ENCODE data around the gene LTBP1. TPM values are rescaled to one million over a fixed set of nuclear protein-coding genes. Genes with fewer than 3 reads are reported as not detected.

Gene LTBP1
- total and polyA plus RNA-seq, 2 experiments from 2014 or later: 15.7 to 49.8 TPM

DNA sequence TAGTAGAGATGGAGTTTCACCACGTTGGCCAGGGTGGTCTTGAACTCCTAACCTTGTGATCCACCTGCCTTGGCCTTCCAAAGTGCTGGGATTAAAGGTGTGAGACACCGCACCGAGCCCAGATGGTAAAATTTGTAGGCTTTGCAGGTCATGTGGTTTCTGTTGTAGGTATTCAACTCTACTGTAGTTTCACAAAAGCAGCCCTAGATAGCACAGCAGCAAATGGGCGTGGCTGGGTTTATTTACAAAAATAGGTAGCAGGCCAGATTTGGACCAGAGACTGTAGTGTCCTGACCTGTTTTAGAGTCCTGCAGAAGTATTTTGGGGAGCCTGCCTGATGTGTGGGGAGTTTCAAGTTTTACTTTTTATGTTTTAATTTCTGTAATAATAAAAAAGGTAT, 445.6 kb downstream of the LTBP1 start:
- H3K4me2 ChIP-seq: no peak overlapping the region
- H3K4me1 ChIP-seq (ENCODE audit: insufficient read depth): peaks cover 10% of the 10 kb centered on the region
- no peak for TF ChIP-seq POLR2AphosphoS5 (IDR thresholded peaks at IDR 0.05; ENCODE audit: low read depth)
- no peak for TF ChIP-seq JUNB (IDR thresholded peaks at IDR 0.05; ENCODE audit: unreplicated experiment)
- TF ChIP-seq CREB1 (CRISPR knock-in tag; IDR thresholded peaks at IDR 0.05; ENCODE audit: low read depth): no peak
- no peak for TF ChIP-seq ZNF114 (CRISPR knock-in tag; IDR thresholded peaks at IDR 0.05)
- H3K36me3 ChIP-seq (ENCODE audit: insufficient read depth): no peaks in the 10 kb centered on the region
- no peaks in the 10 kb centered on the region for H3K27me3 ChIP-seq (ENCODE audit: insufficient read depth)
- peaks cover 7% of the 10 kb centered on the region; the same call in 2 of the 3 replicates for H3K36me3 Mint-ChIP-seq (ENCODE audit: low read depth)
- no peaks in the 10 kb centered on the region for H3F3A ChIP-seq (replicated peaks; ENCODE audit: low read depth)
- peaks cover 5% of the 10 kb centered on the region; the same call in 2 of the 3 replicates for H3K4me1 Mint-ChIP-seq
- no peaks in the 10 kb centered on the region for H4K20me1 ChIP-seq (replicated peaks; ENCODE audit: insufficient read depth)
- no peak overlapping the region for H3K4me3 Mint-ChIP-seq
- H3K27me3 Mint-ChIP-seq (ENCODE audit: insufficient read depth, low read depth, poor library complexity): peaks cover 7% of the 10 kb centered on the region
- DNase-seq (ENCODE audit: low spot score) (no peak), ATAC-seq (no peak)
- H3K4me3 ChIP-seq: no peak overlapping the region
- H3K79me2 ChIP-seq (replicated peaks; ENCODE audit: insufficient read depth): no peaks in the 10 kb centered on the region
- H3K27ac Mint-ChIP-seq: no peak overlapping the region
- H3K9me3 Mint-ChIP-seq: peaks cover 4% of the 10 kb centered on the region; the same call in 1 of the 3 replicates
- no peak overlapping the region for H2AFZ ChIP-seq
- H3K9me2 ChIP-seq (ENCODE audit: insufficient read depth): no peaks in the 10 kb centered on the region
- H3K27ac ChIP-seq (ENCODE audit: low read depth): no peak overlapping the region

- H3K27me3 Mint-ChIP-seq (ENCODE audit: insufficient read depth, low read depth, poor library complexity): peaks cover 4% of the 10 kb centered on the region
- Histone ChIP-seq H3K4me2 (no peak overlapping the region), H3K79me2 (replicated peaks; ENCODE audit: insufficient read depth) (no peaks in the 10 kb centered on the region), H3K4me1 (ENCODE audit: insufficient read depth) (peaks cover 4% of the 10 kb centered on the region), H3K9me2 (ENCODE audit: insufficient read depth) (no peaks in the 10 kb centered on the region), H3F3A (replicated peaks; ENCODE audit: low read depth) (no peaks in the 10 kb centered on the region), H4K20me1 (replicated peaks; ENCODE audit: insufficient read depth) (no peaks in the 10 kb centered on the region), H3K27ac (ENCODE audit: low read depth) (no peak overlapping the region), H2AFZ (no peak overlapping the region), H3K27me3 (ENCODE audit: insufficient read depth) (no peaks in the 10 kb centered on the region), H3K4me3 (no peak overlapping the region), H3K36me3 (ENCODE audit: insufficient read depth) (no peaks in the 10 kb centered on the region)
- DNase-seq (ENCODE audit: low spot score) (no peak), ATAC-seq (no peak)
- H3K27ac Mint-ChIP-seq: no peak overlapping the region
- H3K36me3 Mint-ChIP-seq (ENCODE audit: low read depth): peaks cover 13% of the 10 kb centered on the region; the same call in 2 of the 3 replicates
- H3K4me1 Mint-ChIP-seq: peaks cover 9% of the 10 kb centered on the region; the same call in 2 of the 3 replicates
- peaks cover 4% of the 10 kb centered on the region; the same call in 1 of the 3 replicates for H3K9me3 Mint-ChIP-seq
- H3K4me3 Mint-ChIP-seq: no peak overlapping the region
- TF ChIP-seq, protein P1, sequence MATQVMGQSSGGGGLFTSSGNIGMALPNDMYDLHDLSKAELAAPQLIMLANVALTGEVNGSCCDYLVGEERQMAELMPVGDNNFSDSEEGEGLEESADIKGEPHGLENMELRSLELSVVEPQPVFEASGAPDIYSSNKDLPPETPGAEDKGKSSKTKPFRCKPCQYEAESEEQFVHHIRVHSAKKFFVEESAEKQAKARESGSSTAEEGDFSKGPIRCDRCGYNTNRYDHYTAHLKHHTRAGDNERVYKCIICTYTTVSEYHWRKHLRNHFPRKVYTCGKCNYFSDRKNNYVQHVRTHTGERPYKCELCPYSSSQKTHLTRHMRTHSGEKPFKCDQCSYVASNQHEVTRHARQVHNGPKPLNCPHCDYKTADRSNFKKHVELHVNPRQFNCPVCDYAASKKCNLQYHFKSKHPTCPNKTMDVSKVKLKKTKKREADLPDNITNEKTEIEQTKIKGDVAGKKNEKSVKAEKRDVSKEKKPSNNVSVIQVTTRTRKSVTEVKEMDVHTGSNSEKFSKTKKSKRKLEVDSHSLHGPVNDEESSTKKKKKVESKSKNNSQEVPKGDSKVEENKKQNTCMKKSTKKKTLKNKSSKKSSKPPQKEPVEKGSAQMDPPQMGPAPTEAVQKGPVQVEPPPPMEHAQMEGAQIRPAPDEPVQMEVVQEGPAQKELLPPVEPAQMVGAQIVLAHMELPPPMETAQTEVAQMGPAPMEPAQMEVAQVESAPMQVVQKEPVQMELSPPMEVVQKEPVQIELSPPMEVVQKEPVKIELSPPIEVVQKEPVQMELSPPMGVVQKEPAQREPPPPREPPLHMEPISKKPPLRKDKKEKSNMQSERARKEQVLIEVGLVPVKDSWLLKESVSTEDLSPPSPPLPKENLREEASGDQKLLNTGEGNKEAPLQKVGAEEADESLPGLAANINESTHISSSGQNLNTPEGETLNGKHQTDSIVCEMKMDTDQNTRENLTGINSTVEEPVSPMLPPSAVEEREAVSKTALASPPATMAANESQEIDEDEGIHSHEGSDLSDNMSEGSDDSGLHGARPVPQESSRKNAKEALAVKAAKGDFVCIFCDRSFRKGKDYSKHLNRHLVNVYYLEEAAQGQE (IDR thresholded peaks at IDR 0.05; ENCODE audit: unreplicated experiment): no peak
- no peak for TF ChIP-seq STAT1 (IDR thresholded peaks at IDR 0.05; ENCODE audit: unreplicated experiment)
- TF ChIP-seq, protein P2, sequence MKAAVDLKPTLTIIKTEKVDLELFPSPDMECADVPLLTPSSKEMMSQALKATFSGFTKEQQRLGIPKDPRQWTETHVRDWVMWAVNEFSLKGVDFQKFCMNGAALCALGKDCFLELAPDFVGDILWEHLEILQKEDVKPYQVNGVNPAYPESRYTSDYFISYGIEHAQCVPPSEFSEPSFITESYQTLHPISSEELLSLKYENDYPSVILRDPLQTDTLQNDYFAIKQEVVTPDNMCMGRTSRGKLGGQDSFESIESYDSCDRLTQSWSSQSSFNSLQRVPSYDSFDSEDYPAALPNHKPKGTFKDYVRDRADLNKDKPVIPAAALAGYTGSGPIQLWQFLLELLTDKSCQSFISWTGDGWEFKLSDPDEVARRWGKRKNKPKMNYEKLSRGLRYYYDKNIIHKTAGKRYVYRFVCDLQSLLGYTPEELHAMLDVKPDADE (IDR thresholded peaks at IDR 0.05): no peak
- TF ChIP-seq EZH2 (IDR thresholded peaks at IDR 0.05; ENCODE audit: low read depth, unreplicated experiment): no peak
- TF ChIP-seq ZNF331 (CRISPR knock-in tag; IDR thresholded peaks at IDR 0.05; ENCODE audit: low read depth): no peak
- TF ChIP-seq ZNF114 (CRISPR knock-in tag; IDR thresholded peaks at IDR 0.05): no peak
- no peak for TF ChIP-seq JUNB (IDR thresholded peaks at IDR 0.05; ENCODE audit: unreplicated experiment)
- no peak for TF ChIP-seq NANOG (IDR thresholded peaks at IDR 0.05; ENCODE audit: borderline replicate concordance)
- TF ChIP-seq EZH2phosphoT487 (IDR thresholded peaks at IDR 0.05; ENCODE audit: unreplicated experiment): no peak
- no peak for TF ChIP-seq CREB1 (CRISPR knock-in tag; IDR thresholded peaks at IDR 0.05; ENCODE audit: low read depth)
- no peak for TF ChIP-seq CTCF (conservative IDR thresholded peaks at IDR 0.05; ENCODE audit: low read depth in 2 of 2)
Measured at GRCh38 chr2:33395034-33395433, 448.3 kb downstream of the LTBP1 start.

All from GM23338 (cell line).